GM12865 (cell line): ENCODE results near the gene FOXO6.

Source experiments
- DNase-seq: peaks from one replicate; pipeline ENCODE4 v3.0.0; 2010; ENCODE audit warnings: low read depth
- H3K4me3 ChIP-seq: 2 replicates; pipeline ENCODE4 v1.5.1; 2011; ENCODE audit warnings: mild to moderate bottlenecking, low read depth, low read length, control low read depth
- TF ChIP-seq, protein P1 (sequence below): IDR thresholded peaks from 2 replicates; pipeline ENCODE4 v1.5.1; 2011; ENCODE audit warnings: low read length, control low read depth, low read depth, inconsistent platforms; ENCODE audit not compliant: insufficient read depth; ENCODE audit errors: missing control alignments

Gene FOXO6

DNA sequence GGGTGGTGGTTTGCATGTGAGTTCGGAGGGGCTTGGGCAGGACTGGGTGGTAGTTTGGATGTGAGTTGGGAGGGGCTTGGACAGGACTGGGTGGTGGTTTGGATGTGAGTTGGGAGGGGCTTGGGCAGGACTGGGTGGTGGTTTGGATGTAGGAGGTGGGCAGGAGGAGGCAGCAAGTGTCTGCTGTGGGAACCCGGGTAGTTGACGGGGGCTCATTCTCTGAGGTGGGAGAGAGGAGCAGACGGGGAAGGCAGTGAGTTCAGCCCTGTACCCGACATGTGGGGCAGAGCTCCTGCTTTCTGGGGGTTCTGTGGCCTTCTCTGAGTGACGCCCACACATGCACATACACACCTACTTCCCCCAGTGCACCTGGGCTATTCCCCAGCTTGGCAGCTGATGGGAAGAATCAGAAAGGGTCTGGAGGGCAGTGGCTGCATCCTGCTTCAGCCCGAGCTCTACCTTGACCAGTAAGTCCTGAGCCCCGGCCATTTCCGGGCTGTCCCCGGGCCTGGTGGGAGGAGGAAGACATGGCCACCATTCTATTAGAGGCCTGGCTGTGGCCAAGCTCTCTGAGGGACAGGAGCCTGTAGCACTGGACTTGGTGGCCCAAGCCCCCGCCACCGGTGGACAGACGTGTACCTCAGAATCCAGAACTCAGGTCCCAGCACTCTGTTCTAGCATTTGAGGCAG is 65.1 kb downstream of the FOXO6 start:
- TF ChIP-seq, protein P1, sequence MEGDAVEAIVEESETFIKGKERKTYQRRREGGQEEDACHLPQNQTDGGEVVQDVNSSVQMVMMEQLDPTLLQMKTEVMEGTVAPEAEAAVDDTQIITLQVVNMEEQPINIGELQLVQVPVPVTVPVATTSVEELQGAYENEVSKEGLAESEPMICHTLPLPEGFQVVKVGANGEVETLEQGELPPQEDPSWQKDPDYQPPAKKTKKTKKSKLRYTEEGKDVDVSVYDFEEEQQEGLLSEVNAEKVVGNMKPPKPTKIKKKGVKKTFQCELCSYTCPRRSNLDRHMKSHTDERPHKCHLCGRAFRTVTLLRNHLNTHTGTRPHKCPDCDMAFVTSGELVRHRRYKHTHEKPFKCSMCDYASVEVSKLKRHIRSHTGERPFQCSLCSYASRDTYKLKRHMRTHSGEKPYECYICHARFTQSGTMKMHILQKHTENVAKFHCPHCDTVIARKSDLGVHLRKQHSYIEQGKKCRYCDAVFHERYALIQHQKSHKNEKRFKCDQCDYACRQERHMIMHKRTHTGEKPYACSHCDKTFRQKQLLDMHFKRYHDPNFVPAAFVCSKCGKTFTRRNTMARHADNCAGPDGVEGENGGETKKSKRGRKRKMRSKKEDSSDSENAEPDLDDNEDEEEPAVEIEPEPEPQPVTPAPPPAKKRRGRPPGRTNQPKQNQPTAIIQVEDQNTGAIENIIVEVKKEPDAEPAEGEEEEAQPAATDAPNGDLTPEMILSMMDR, result no peak
- no peak overlapping the region for H3K4me3 ChIP-seq
- DNase-seq, result no peak

DNA sequence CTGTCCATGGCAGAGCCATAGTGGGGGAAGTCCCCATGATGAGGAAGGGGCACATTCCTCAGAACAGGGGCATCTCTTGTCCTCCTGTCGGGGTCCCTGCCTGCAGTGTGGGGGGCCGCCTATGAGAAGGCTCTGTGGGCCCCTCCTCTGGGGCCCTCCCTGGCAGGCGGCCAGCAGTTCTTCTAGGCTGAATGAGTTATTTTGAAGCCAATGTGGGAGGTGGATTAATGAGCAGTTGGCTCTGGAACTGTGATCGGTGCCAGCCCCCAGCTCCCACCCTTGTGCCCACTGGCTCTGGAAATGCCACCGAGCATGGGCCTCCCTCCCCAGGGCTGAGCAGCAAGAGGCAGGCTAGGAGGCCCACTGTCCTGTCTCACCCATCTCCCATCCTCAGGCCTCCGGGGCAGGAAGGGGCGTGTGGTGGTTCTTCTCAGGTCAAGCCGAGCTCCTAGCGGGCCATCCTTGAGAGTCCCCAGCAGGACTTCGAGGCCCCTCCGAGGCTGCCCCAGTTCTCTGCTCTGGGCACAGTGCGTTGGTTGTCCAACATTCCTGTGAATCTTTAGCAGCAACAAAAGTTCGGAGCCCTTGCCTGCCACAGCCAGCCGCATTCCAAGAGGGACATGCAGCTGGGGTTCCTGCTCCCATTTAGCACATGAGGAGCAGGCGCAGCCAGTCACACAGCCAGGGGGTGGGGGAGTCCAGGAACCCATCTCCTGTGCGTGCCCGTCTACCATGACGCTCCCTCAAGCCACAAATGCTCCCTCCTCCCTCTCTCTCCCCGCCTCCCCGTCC is 66.1 kb downstream of the FOXO6 start:
- TF ChIP-seq, protein P1, result no peak
- H3K4me3 ChIP-seq, result no peak overlapping the region
- no peak for DNase-seq

DNA sequence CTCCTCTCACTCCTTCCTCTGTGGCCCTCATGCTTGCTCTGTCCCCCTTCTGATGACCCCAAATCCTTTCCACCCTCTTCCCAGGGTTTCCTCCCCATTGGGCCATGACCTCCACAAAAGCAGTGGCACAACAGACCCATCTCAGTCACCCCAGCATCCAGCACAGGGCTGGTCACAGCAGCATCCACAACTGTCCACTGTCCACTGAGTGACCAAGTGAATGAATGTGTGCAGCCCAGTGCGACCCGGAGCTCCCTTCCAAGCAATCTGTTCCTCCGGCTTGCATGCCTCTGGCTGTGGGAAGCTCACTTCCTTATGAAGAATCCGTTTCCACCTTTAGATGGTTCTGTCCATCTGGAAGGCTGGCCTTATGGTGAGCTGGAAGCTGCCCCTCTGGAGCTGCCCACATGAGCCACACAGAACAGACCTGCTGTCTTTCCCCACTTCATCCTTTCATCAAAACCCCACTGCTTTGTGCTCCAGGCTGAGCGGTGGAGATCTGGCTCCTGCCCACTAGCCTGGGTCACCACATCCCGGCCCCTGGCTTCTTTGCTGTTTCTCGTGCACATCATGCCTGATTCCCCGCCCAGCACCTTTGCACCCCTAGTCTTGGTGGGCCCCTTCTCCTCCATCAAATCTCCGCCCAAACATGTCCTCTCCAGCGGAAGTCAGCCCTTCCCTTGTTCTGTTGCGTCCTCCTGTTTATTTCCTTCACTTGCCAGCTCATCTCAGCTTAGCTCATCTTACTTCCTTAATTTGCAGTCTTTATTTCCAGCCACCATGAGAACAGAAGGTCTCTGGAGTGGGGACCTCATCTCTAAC is 66.9 kb downstream of the FOXO6 start:
- no peak for DNase-seq
- TF ChIP-seq, protein P1, result no peak
- no peak overlapping the region for H3K4me3 ChIP-seq

DNA sequence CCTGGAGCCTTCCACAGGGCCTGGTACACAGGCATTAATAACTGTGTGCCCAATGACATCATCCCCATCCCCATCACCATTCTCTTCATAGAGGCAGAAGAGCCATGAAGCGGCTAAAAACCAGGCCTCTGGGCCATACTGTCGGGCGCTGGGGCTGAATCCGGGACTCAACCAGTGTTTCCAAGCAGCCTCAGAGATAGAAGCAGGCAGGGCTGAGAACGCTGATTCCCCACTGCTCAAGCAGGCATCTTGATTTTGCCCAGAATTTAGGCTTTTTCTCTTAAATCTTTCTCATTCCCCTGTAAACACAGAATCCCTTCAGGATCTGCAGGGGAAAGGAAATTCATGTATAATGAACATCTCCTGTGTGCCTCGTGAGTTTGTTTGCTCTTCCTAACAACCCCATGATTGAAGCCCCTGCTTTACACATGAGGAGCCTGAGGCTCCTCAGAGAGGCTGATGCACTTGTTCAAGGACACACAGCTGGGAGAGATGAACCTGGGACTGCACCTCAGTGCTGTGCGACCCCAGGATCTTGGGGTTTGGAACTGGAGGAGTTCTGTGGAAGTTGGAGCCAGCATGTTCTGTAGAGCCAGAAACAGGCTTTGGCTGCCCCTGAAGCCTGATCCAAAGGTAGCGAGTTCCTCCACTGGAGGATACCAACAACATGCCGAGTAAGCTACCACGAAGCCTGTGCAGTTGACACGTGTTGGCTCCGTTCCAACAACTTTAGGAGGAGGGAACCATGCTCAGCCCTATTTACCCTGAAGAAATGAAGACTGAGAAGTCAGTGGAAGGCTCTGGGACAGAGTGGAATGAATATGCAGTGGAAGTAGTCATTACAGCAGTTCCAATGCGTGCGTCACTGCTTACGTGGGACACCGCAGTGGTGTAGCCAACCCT is 67.8 kb downstream of the FOXO6 start:
- TF ChIP-seq, protein P1, result no peak
- no peak for DNase-seq
- H3K4me3 ChIP-seq, result no peak overlapping the region

GRCh38 chr1:41429641-41430035 is 68.4 kb downstream of the FOXO6 start:
- DNase-seq, result no peak
- TF ChIP-seq, protein P1, result no peak
- no peak overlapping the region for H3K4me3 ChIP-seq

DNA sequence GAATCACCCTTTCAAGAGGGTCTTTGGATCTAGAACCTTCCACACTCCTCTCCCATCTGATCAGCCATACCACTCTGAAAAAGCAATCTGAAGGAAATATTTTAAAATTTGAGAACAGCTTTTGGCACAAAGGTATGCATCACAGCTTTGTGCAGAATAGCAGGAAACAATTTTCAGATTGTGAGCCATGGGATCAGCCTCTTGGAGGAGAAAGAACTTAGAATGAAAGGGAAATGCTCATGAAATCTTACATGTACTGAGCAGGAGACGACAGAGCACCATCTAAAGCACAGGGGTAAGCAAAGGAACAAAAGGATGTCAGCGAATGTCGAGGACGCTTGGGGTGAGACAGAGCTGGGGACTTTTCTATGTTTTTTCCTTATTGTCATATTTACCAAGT is 68.8 kb downstream of the FOXO6 start:
- DNase-seq, result no peak
- H3K4me3 ChIP-seq, result no peak overlapping the region
- TF ChIP-seq, protein P1, result no peak
